ENCODE results near the gene MRPL24. TPM values are rescaled to one million over a fixed set of nuclear protein-coding genes. Genes with fewer than 3 reads are reported as not detected.
A peak's percentile ranks its signal among the peaks of the same experiment; 100 is the strongest.

MRPL24 gene
- total RNA-seq, 2 experiments from 2014 or later = 84.2 to 93.6 TPM

DNA sequence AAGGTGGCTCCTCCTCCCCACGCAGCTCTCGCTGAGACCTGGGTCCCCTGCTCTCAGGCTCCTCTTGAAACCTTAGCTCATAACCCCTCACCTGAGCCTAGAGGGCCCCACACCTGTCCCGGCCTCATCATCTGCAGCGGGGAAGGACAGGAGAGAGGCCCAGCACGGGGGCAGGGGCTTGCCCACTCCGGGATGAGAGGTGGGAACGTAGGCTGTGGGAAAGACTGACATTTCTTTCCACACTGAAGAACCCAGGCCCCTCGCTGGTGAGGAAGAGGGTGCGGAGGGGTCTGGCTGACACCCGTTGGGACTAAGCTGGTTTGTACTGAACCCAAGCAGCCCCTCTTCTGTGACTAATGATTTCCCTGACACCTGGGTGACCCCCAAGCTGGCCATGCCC lies 49.7 kb downstream of the MRPL24 start:
- Mint-ChIP-seq H3K9me3 (no peaks in the 10 kb centered on the region), H3K4me1 (ENCODE audit: low read depth) (peaks cover 23% of the 10 kb centered on the region), H3K27me3 (peaks cover 54% of the 10 kb centered on the region), H3K4me3 (no peak overlapping the region), H3K27ac (no peak overlapping the region), H3K36me3 (ENCODE audit: low read depth) (no peaks in the 10 kb centered on the region)
- no peak for DNase-seq
- ChIA-PET CTCF (interaction anchor here (1.0 to 13.3 kb wide), 15 partner anchors 8 to 237 kb away, joined by 3 to 396 read pairs (median 22); partner anchors contain the start of genes CRABP2, ISG20L2, METTL25B and NES), POLR2A (interaction anchor here (0.7 to 2.4 kb wide), 4 partner anchors 14 to 60 kb away, joined by 3 to 12 read pairs (median 4); partner anchors contain the start of genes CRABP2 and HDGF)
- no peak for ATAC-seq
- intact Hi-C loops (cut with micrococcal nuclease) = no loop called here
- TF ChIP-seq, protein P1, sequence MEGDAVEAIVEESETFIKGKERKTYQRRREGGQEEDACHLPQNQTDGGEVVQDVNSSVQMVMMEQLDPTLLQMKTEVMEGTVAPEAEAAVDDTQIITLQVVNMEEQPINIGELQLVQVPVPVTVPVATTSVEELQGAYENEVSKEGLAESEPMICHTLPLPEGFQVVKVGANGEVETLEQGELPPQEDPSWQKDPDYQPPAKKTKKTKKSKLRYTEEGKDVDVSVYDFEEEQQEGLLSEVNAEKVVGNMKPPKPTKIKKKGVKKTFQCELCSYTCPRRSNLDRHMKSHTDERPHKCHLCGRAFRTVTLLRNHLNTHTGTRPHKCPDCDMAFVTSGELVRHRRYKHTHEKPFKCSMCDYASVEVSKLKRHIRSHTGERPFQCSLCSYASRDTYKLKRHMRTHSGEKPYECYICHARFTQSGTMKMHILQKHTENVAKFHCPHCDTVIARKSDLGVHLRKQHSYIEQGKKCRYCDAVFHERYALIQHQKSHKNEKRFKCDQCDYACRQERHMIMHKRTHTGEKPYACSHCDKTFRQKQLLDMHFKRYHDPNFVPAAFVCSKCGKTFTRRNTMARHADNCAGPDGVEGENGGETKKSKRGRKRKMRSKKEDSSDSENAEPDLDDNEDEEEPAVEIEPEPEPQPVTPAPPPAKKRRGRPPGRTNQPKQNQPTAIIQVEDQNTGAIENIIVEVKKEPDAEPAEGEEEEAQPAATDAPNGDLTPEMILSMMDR (IDR thresholded peaks at IDR 0.05) = no peak

DNA sequence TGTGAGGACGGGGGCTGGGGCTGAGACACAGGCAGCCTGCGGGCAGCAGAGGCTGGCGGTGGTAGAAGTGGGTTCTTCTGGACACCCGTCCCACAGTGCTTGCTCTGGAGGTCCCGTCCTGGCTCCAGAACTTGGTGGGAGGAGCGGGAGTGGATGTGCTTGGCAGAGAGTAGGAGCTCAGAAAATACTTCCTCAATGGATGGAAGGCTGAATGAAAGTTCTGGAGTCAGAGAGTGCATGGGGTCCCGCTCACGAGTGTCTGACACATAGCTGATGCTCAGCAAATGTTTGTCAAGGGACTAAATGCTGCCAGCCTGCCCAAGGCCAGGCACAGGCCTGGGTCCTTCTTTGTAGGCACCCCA lies 50.2 kb downstream of the MRPL24 start:
- DNase-seq (no peak), ATAC-seq (no peak)
- H3K4me3 Mint-ChIP-seq = no peak overlapping the region
- no peaks in the 10 kb centered on the region for H3K9me3 Mint-ChIP-seq
- TF ChIP-seq, protein P1 (IDR thresholded peaks at IDR 0.05) = no peak
- CTCF ChIA-PET = interaction anchor here (0.7 to 13.3 kb wide), 33 partner anchors 12 to 447 kb away, joined by 3 to 396 read pairs (median 7); partner anchors contain the start of genes CRABP2, ISG20L2, METTL25B and NES
- peaks cover 23% of the 10 kb centered on the region for H3K4me1 Mint-ChIP-seq (ENCODE audit: low read depth)
- intact Hi-C loops (cut with micrococcal nuclease) = no loop called here
- no peak overlapping the region for H3K27ac Mint-ChIP-seq
- H3K36me3 Mint-ChIP-seq (ENCODE audit: low read depth) = no peaks in the 10 kb centered on the region
- POLR2A ChIA-PET = interaction anchor here (0.7 to 2.4 kb wide), 3 partner anchors 12 to 61 kb away, joined by 3 to 12 read pairs (median 8); partner anchors contain the start of genes CRABP2 and HDGF
- peaks cover 54% of the 10 kb centered on the region for H3K27me3 Mint-ChIP-seq

DNA sequence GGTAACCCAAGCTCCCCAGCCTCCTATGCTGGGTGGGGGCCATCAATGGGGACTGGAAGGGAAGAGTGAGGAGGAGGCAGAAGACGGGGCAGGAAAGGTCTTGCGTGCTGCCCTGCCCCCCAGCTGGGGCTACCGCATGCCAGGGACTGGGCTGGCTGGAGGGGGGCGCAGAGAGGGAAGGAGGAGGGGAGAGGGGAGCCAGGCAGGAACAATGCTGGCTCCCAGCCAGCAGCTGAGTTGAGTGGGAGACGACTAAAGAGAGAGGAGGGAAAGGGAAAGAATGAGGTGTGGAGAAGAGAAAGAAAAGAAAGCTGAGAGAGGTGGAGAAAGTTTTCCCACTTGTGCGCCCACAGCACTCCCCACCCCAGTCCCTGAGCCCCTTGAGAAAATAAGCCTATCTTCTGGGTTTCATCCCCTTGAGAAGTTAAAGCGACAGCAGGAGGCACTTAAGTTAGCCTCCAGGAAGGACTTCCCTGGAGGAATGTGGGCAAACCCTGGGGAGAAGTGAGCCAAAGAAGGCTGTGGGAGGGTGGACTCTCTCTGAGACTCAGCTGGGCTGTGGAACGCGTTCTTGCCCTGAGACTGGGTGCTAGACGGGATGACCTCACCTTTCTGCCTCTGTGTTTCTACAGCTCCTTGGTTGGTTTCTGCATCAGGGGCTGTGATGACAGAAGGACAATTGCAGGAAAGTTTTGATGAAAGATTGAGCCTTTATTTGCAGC lies 50.8 kb downstream of the MRPL24 start:
- no peaks in the 10 kb centered on the region for H3K36me3 Mint-ChIP-seq (ENCODE audit: low read depth)
- no peak overlapping the region for H3K27ac Mint-ChIP-seq
- intact Hi-C loops (cut with micrococcal nuclease) = loop anchor here (10.0 kb wide), 1 partner anchor 205 kb away; the partner anchor contains the start of gene PEAR1
- ChIA-PET POLR2A (interaction anchor here (0.6 to 2.4 kb wide), 5 partner anchors 12 to 38 kb away, joined by 3 to 12 read pairs (median 8); partner anchors contain the start of genes CRABP2, ISG20L2 and METTL25B), CTCF (interaction anchor here (0.7 to 13.3 kb wide), 63 partner anchors 12 to 465 kb away, joined by 3 to 396 read pairs (median 5); partner anchors contain the start of genes CRABP2, HAPLN2, ISG20L2 and METTL25B)
- TF ChIP-seq, protein P1 (IDR thresholded peaks at IDR 0.05) = no peak
- ATAC-seq (peak; percentile 2), DNase-seq (no peak)
- peaks cover 23% of the 10 kb centered on the region for H3K4me1 Mint-ChIP-seq (ENCODE audit: low read depth)
- no peak overlapping the region for H3K4me3 Mint-ChIP-seq
- H3K27me3 Mint-ChIP-seq = peaks cover 54% of the 10 kb centered on the region
- no peaks in the 10 kb centered on the region for H3K9me3 Mint-ChIP-seq

DNA sequence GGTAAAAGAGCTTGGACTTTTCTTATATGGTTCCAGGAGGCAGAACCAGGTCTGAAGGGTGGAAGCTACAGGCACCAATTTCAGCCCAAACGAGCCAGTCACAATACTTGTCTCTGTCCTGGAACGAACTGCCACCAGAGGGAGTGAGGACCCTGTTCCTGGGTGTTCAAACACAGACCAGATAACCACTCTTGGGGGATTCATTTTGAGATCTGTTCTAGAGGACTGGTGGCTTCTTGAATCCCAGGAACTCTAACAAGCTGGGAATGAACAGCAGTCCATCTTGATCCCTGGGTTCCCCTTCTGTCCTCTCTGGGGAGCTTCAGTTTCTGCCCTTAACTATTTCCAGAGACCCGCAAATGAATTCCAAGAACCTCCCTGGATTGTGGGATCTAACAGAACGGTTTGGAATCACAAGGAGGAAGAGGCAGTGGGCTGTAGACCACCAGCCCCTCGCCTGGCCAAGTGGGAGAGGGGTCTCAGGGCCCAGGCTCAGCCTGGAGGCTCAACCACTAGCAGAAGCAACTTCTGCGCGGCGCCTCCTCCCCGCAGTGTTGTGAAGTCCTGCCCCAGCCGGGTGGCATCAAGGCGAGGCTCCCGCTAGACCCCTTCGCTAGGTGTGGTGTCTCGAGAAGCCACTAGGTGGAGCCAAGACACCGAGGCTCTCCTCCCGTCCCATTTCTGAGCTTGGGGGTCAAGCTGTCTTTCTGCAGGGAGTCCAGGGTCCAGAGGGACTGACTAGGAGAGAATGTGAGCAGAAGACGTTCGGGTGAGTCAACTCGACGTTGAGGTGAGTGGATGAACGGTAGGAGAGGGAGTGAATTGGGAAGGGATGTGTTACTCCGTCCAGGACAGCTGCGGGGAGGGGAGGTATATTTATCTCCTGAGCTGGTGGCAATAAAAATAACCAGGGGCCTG lies 51.6 kb downstream of the MRPL24 start:
- H3K27me3 Mint-ChIP-seq = peaks cover 51% of the 10 kb centered on the region
- ATAC-seq (peak; percentile 98), DNase-seq (peak; percentile 86)
- no peak overlapping the region for H3K4me3 Mint-ChIP-seq
- ChIA-PET POLR2A (interaction anchor here (0.6 to 2.4 kb wide), 6 partner anchors 9 to 114 kb away, joined by 3 to 9 read pairs (median 3); partner anchors contain the start of genes ISG20L2 and METTL25B), CTCF (interaction anchor here (0.7 to 13.3 kb wide), 69 partner anchors 11 to 466 kb away, joined by 3 to 396 read pairs (median 5); partner anchors contain the start of genes CRABP2, HAPLN2, HDGF and ISG20L2)
- no peak overlapping the region for H3K27ac Mint-ChIP-seq
- intact Hi-C loops (cut with micrococcal nuclease) = loop anchor here (10.0 kb wide), 1 partner anchor 206 kb away; the partner anchor contains the start of gene PEAR1
- H3K4me1 Mint-ChIP-seq (ENCODE audit: low read depth) = peaks cover 29% of the 10 kb centered on the region
- H3K9me3 Mint-ChIP-seq = no peaks in the 10 kb centered on the region
- no peaks in the 10 kb centered on the region for H3K36me3 Mint-ChIP-seq (ENCODE audit: low read depth)
- TF ChIP-seq, protein P1 (IDR thresholded peaks at IDR 0.05) = peak; percentile 95

Other genes with a start within 250 kb of the MRPL24 start
- gene MEF2D, start 240.3 kb downstream of the MRPL24 start, total RNA-seq = 10 to 100 TPM; 35.3 to 35.8 TPM
- 10 to 100 TPM; 14.4 to 14.9 TPM for gene IQGAP3, start 168.5 kb downstream of the MRPL24 start, total RNA-seq
- gene TTC24, start 161.4 kb downstream of the MRPL24 start, total RNA-seq = 10 to 100 TPM; 19.8 to 20.2 TPM
- 10 to 100 TPM; 65.4 to 68.6 TPM for gene NAXE, start 149.3 kb downstream of the MRPL24 start, total RNA-seq
- 10 to 100 TPM; 50.7 to 51.0 TPM for gene GPATCH4, start 139.6 kb downstream of the MRPL24 start, total RNA-seq
- gene HAPLN2, start 121.7 kb downstream of the MRPL24 start, total RNA-seq = not detected
- not detected for gene BCAN, start 99.0 kb downstream of the MRPL24 start, total RNA-seq
- gene NES, start 63.7 kb downstream of the MRPL24 start, total RNA-seq = not detected
- under 1 TPM; 0.78 to 0.90 TPM for gene CRABP2, start 35.5 kb downstream of the MRPL24 start, total RNA-seq
- 10 to 100 TPM; 32.3 to 32.5 TPM for gene METTL25B, start 12.6 kb downstream of the MRPL24 start, total RNA-seq
- 10 to 100 TPM; 40.6 to 44.5 TPM for gene ISG20L2, start 12.3 kb downstream of the MRPL24 start, total RNA-seq
- 100 to 1,000 TPM; 232 to 235 TPM for gene HDGF, start 10.6 kb upstream of the MRPL24 start, total RNA-seq
- 10 to 100 TPM; 69.8 to 70.6 TPM for gene PRCC, start 26.4 kb upstream of the MRPL24 start, total RNA-seq
- 100 to 1,000 TPM; 297 to 315 TPM for gene SH2D2A, start 75.8 kb upstream of the MRPL24 start, total RNA-seq
- under 1 TPM; 0.47 to 0.54 TPM for gene INSRR, start 118.0 kb upstream of the MRPL24 start, total RNA-seq
- 10 to 100 TPM; 23.5 to 25.9 TPM for gene NTRK1, start 119.8 kb upstream of the MRPL24 start, total RNA-seq
- under 1 TPM in 1 of 2 experiments, not detected in 1; 0.07 TPM for gene PEAR1, start 152.6 kb upstream of the MRPL24 start, total RNA-seq
- gene LRRC71, start 179.5 kb upstream of the MRPL24 start, total RNA-seq = not detected

Data from activated CD8-positive, alpha-beta T cell treated with anti-CD3 and anti-CD28 coated beads for 36 hours (primary cell).